OCI-LY3 (cell line): ENCODE results near the gene PLAAT2.

Experiments used
- EZH2phosphoT487 ChIP-seq: fragments of 200-600 bp; shearing (Covaris generic); IDR thresholded peaks from 2 replicates; pipeline ENCODE4 v1.6.1; 2018; ENCODE audit warnings: antibody characterized with exemption, mixed run types, low read depth
- TF ChIP-seq, protein P1 (sequence below): fragments of 200-600, 300-600 bp; sonication (generic); IDR thresholded peaks from 2 replicates; pipeline ENCODE4 v1.5.1; 2014; ENCODE audit warnings: antibody characterized with exemption, low read length, low read depth

DNA sequence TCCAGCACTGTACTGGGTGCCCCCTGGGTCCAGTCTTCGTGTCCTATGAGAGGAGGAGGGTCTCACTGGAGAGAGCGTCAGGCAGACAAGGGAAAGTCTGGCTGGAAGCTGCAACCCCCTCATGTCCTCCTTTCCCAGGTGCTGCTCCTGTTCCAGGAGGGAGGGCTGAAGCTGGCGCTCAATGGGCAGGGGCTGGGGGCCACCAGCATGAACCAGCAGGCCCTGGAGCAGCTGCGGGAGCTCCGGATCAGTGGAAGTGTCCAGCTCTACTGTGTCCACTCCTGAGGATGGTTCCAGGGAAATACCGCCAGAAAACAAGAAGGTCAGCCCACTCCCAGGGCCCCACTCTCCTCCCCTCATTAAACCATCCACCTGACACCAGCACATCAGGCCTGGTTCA is 47.1 kb downstream of the PLAAT2 start:
- TF ChIP-seq, protein P1, sequence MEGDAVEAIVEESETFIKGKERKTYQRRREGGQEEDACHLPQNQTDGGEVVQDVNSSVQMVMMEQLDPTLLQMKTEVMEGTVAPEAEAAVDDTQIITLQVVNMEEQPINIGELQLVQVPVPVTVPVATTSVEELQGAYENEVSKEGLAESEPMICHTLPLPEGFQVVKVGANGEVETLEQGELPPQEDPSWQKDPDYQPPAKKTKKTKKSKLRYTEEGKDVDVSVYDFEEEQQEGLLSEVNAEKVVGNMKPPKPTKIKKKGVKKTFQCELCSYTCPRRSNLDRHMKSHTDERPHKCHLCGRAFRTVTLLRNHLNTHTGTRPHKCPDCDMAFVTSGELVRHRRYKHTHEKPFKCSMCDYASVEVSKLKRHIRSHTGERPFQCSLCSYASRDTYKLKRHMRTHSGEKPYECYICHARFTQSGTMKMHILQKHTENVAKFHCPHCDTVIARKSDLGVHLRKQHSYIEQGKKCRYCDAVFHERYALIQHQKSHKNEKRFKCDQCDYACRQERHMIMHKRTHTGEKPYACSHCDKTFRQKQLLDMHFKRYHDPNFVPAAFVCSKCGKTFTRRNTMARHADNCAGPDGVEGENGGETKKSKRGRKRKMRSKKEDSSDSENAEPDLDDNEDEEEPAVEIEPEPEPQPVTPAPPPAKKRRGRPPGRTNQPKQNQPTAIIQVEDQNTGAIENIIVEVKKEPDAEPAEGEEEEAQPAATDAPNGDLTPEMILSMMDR: no peak
- no peak for TF ChIP-seq EZH2phosphoT487
